ENCODE results near the gene RGS3.

The RGS3 gene

DNA sequence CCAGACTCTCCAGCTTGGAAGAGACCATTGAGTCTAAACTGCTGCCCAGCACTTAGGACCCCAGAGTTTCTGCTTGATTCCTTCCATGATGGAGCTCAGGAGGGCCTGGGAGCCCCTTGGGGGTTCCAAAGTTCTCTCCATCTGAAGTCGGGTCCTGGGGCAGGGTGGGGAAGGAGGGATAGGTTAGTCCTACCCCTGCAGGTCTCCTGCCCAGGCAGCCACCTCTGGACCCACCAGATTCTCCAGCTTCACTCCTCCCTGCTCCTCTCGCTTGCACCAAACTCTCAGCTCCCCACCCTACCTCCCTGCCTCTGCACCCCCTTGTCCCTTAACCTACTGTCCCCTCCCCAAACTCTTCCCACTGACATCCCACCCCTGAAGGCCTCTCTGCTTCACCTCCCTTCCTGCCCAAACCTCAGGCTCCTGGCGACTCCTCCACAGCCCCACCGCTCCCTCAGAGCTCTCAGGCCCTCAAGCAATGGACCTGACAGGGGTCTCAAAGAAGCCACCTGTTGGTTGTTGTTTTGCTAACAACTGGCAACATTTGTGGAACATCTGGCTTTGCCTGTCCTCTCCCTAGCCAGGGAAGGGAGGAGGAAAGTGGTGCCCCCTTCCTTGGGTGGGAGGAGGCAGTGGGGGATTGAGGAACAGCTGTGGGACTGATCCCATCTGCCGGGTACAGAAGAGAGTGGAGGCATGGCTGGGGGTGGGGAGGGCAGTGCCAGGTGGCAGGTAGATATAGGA, 137.5 kb downstream of the RGS3 start:
- no peak for DNase-seq (ENCODE audit: low spot score)

DNA sequence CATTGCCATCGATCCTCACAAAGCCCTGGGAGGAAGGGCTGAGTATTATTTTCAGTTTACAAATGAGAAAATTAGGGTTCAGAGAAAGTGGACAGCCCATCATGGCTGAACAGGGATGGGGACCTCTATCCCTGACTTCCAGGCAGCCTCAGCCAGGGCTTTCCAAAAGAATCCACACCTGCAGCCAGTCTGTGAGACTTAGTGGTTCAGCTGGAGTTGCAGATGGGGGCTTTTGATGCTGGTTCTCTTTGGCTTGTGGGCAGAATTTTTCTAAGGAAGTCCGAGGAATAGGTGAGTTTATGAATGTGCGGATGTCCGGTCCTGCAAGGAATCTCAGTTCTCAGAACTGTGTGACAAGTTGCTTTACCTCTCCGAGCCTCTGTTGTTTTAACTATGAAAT, 138.1 kb downstream of the RGS3 start:
- DNase-seq (ENCODE audit: low spot score): no peak

DNA sequence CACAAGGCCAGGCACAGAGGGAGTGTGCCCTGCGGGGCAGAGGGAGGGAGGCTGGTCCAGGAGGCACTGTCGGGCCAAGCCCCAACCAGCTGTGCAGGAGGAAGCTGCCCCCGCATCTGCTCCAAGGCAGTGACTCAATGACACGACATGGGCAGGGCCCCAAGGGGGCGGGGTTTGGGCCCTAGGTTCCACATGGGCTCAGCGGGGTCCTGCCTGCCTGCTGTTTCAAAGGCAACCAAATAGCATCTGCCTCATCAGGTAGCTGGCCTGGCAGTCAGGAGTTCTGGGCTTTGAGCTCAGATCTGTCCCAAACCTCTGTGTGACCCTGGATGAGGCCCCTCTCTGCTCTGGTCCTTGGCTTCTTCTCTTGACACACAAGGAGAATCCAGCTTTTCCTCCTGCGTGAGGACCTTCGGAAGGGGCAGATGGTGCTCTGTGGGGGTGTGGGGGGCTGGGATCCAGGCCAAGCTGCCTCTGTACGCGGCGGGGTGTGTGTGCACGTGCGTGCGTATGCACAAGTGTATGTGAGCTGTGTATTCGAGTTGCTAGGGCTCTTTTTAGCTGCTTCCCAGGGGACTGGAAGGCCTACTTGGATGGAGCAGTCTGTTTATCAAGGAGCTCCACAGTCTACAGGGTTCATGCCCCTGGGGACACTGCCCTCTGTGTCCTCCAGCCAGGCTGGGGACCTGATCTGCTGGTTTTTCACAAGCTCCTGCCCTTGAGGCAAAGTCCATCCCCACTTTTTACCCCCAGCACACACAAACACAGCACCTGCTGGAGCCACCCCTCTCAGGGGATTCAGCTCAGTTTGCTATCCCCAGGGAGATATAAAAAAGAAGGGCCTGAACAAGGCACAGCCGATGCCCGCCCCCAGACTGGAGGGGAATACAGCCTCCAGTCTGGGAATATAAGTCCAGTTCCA, 138.9 kb downstream of the RGS3 start:
- DNase-seq (ENCODE audit: low spot score): peak; percentile 63

DNA sequence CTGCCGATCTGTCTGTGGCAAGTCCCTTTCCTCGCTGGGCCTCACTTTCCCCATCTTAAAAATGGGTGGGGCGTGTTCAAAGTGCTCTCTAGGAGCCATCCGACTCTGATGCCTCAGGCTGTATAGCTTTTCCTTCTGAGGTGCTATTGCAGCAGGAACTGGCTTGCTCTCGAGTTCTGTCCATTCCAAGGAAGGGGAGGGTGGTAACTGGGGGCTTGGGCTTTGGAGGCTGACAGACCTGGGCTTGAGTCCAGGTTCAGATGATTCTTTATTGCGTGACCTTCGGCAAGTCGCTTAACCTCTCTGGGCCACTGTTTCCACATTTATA, 139.5 kb downstream of the RGS3 start:
- no peak for DNase-seq (ENCODE audit: low spot score)

DNA sequence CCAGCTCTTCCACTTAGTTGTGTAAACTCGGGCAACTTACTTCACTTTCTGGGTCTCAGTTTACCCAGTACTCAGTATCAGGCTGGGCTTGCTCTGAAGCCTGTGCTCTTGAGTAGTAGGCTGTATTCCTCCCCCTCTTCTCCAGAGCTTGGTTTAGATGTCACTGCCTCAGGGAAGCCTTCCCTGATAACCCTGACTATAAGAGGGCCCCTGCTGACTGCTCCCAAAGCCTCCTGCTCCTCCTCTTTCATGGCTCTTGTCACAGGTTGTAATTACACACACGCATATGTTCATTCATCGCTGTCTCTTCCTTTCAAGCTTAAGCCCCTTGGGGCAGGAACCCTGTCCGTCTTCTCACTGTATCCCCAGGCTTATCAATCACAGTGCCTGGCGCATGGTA, 140.2 kb downstream of the RGS3 start:
- no peak for DNase-seq (ENCODE audit: low spot score)

DNA sequence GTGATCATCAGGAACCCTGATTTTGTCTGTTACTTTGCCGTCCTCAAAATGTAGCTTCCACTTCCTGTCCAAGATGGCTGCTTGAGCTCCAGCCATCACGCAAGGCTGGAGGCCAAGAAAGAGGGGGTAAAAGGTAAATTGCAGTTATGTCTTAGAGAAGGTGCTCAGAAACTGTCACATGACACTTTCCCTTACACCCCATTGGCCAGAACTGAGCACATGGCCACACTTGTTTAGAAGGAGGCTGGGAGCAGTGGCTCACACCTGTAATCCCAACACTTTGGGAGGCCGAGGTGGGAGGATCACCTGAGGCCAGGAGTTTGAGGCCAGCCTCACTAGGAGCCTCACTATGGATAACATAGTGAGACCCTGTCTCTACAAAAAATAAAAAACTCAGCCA, 140.9 kb downstream of the RGS3 start:
- DNase-seq (ENCODE audit: low spot score): no peak

DNA sequence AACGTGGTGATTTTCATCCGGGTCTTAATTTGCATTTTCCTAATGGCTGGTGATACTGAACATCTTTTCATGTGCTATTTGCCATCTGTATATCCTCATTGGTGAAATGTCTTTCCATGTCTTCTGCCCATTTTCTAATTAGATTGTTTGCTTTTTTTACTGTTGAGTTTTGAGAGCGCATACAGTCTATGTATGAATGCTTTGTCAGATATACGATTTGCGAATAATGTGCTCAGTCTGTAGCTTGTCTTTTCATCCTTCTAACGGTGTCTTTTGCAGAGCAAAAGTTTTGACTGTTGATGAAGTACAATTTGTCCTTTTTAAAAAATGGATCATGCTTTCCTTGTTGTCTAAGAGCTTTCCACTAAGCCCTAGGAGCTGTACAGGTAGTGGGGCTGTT, 143.0 kb downstream of the RGS3 start:
- DNase-seq (ENCODE audit: low spot score): no peak

DNA sequence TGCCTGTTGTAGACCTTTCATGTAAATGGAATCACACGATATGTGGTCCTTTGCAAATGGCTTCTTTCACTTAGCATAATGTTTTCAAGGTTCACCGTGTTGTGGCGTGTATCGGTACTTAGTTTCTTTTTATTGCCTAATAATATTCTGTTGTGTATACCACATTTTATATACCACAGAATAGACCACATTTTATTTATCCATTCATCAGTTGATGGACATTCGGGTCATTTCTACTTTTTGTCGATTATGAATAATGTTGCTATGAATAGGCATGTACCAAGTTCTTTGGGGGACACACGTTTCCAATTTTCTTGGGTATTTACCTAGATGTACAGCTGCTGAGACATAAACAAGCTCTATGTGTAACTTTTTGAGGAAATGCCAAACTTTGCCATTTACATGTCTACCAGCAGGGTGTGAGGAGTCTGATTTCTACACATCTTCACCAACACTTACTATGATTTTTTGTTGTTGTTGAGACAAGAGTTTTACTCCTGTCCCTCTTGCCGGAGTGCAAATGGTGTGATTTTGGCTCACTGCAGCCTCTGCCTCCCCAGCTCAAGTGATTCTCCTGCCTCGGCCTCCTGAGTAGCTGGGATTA, 144.7 kb downstream of the RGS3 start:
- no peak for DNase-seq (ENCODE audit: low spot score)

DNA sequence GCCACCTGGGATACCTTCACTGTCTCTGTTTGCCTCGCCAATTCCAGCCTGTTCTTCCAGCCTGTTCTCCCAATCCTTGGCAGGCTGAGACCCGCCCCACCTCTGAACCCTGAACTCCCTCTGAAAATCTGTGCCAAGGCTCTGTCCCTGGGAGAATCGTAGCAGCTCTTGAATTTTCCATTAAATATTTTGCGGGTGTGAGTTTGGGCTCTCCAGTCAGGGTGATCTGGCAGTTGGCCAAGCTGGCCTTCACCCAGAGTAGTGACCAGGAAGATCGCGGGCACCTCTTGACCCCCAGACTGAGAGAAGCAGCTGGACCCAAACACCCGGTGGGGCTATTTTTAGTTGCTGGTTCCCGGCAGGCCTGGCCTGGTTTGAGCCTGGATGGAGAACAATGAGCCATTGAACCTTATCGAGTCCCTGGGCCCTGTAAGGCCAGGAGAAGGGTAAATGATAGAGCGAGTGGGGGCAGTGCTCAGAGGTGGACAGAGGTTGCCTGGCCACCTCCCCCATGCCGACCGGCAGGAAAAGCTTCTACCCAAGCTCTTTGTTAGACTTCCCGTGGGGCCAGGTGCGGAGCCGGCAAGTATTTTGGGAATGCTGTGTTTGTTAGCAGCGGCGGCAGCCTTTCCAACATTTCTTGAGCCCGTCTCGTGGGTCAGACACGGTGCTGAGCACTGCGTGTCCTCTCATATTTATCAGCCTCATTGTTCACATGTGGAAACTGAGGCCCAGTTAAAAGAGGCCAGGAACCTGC, 146.2 kb downstream of the RGS3 start:
- peak; percentile 71 for DNase-seq (ENCODE audit: low spot score)

DNA sequence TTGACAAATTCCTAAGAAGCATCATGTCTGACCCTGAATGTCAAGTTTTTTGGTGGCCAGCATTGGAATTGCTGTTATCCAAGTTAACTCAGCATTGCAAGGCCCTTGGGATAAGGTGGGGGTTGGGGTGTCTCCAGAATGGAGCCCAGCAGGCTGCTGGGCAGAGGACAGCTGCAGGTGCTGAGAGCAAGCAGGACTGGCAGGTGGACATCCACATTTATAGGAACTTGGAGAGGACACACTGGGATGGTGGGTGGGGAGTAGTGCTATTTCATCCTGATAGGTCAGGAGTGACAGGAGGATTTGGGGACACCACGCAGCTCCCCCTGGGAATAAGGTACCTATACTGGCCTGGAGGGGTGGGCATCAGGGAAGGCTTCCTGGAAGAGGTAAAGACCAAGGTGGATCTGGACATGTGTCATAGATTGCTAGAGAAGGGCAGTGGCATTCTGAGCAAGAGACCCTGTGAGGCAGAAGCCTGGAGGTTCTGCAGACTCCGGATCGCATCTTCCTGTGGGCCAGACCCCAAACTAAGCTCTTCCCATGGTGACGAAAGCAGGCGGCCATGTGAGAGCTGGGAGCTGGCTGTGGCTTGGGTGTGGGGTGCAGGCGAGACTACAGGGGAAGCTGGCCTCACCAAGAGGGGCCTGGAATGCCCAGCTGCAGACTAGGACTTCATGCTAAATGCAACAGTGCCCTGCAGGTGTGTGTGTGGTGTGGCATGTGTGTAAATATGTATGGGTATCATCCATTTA, 148.1 kb downstream of the RGS3 start:
- no peak for DNase-seq (ENCODE audit: low spot score)

DNA sequence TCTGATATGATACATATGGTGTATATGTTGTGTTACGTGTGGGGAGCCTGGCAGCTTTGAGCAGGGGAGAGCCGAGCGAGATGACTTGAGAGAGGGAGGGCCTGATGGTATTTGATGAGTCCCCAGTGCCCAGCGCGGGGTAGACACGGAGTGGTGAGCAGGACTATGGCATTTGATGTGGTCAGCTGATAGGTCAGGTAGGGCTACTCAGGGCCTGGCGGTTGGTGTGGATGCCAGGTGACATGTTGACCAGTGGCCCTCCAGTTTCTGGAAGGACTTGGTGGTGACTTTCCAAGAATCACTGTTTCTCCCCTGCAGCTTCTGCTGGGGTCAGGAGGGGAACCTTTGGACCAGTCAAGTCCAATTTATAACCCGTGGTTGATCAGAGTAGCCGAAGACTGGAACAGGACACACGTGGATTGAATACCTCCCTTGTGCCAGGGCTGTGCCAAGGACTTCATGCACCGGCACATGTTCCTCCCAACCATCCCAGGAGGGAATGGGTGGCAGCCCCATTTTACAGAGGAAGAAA, 148.8 kb downstream of the RGS3 start:
- DNase-seq (ENCODE audit: low spot score): no peak

DNA sequence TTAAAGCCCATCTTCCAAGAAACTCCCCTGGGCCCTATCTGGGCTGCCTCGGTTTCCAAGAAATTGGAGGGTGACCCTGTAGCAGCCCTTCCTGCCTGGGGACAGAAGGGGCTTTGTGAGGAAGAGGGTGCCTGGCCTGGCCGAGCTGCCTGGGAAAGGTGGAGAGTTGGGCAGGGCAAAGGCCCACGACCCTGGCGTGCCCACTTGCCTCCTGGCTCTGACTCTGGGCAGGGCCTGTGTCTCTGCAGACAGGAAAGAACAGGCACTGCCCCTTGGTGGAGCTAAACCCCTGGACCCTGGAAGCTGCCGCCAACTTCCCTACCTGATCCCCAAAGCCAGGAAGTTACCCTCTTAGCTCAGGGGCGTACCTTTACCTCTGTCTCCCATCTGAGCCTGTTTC, 149.3 kb downstream of the RGS3 start:
- DNase-seq (ENCODE audit: low spot score): no peak

DNA sequence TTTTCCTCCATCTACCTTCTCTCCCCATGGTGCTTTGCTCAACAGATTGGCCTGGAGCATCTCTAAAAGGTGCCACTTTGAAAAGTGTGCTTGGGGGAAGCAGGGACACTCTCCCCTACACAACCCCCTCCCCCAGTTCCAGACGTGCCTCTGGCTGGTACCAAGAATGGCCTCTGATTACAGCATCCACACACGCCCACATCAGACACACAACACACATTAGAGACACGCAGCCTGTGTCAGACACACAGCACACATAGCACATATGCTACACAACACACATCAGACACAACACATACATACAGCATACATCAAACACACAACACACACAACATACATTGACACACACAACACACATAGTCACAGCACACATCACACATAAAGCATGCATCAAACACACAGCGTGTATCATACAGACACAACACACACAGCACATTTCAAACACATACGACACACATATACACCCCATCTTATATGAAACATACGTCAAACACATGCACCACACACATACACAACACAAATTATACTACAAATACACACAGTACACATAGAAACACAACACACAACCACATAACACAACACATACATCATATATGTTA, 150.4 kb downstream of the RGS3 start:
- DNase-seq (ENCODE audit: low spot score): no peak

DNA sequence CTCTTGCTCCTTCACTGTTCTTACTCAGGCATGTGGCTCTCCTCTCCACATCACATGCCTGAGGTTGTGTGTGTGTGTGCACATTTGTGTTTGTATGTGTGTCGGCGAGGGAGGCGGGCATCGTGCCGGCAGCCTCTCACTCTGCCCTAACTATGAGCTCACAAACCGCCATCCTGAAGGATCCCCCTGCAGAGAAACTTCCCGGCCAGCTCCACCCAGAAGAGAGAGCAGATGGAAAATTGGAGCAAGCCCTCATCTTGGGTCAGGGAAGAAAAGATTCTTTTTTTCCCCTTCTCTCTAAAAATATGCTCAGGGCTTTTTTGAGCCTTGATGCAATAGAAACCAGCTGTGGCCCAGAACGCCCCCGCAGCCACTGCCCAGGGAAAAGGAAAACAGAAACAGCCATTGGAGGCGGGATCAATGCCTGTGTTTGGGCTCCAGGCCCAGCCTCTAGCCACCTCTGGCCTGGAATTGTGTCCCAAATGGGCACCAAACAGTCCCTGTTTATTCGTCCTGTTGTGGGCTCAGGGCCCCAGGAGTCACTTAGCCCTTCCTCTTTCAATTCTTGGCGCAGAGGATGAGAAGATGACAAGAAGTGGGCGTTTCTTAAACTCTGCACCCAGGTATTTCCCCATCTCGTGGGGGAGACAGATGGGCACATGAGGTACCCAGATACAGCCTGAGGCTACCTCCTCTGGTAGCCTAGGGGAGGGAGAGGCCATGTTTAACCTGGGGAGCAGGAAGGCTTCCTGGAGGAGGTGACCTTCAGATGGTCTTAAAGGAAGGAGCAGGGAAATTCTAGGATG, 151.5 kb downstream of the RGS3 start:
- no peak for DNase-seq (ENCODE audit: low spot score)

DNA sequence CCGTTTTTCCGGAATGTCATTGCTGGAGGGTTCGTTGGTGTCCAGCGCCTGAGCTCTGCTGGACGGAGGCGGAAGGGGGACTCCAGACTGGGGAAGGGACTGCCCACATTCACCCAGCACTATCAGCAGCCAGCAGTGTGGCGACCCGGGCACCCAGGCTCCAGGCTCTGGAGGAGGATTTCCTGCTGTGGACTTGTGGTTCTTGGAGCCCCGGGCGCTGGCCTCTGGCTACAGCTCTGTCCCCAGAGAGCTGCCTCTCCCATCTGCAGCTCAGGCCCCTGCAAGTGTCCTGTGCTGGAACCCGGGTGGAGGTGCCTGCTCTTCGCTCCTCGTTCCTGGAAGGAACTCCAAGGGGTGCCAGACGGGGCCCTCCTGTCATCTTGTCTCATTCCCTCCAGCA, 152.6 kb downstream of the RGS3 start:
- no peak for DNase-seq (ENCODE audit: low spot score)

DNA sequence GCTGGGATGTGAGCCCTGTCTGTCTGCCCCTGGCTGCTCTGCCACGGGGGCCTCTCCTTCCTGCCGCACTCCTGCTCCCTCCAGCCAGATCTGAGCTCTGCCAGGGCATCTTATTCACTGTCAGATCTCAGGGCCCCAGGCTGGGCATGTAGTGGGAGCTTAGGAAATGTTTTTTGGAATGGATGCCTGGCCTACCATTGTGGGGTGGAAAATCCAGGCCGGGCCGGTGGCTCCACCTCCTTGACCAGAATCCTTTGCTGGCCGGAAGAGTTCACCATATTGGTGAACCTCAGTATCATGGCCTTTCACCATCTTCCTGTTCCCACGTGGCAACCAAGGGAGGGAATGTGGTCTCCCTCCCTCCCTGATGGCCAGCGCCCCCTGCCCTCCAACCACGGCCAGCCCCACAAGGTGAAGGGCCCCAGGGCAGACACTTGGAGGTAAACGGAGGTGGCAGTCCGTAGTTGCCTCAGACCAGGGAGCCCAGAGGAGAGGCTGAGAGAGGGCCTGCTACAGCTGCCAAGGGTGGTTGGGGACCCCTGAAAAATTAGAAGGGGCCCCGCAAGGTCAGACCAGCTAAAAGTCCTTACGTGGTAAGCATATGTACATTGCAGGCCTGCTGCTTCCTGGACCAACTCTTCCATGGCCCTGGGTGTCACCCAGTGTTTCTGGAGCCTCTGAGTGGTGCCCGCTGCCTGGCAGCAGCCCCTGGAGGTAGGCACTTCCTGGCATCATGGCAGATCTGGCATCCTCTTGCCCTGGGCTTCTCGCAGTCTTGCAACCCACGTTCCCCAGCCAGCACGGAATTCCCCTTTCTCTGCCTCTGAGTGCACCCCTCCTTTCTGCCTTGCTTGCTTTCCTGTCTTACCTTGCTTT, 153.3 kb downstream of the RGS3 start:
- DNase-seq (ENCODE audit: low spot score): no peak

DNA sequence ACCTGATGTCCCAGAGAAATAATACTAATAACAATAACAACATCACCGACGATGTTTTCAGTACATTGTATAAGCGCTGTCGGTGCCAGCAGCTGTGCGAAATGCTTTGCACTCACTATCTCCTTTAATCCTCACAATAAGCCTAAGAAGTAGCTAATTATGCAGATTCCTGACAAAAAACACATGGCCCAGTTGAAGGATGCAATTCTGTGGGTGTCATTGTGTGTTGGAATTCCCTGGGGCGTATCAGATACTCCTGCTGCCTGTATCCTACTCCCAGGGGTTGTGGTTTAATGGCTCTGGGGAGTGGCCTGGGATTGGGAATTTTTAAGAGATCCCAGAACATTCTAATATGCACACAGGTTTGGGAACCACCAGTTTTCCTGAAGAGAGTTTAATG, 154.0 kb downstream of the RGS3 start:
- no peak for DNase-seq (ENCODE audit: low spot score)

DNA sequence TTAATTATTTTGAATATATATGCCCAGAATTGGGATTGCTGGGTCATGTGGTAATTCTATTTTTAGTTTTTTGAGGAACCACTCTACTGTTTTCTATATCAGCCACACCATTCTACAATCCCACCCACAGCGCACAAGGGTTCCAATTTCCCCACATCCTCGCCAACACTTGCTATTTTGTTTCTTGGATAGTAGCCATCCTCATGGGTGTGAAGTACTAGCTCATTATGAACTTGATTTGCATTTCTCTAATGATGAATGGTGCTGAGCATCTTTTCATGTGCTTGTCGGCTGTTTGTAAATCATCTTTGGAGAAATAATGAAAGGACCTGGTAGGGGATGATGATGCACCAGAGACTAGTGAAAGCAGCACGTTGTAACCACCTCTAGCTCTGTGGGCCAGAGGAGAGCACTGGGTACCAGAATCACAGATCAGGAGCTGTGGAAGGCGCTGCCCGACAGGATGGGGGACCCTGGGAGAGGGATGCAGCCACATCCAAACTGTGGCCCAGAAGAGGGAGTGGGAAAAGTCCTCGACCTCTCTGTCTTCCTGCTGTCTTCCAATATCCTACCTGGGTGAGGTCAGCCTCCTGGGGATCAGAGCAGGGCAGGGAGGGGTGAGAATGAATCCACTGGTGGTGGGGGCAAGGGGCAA, 155.4 kb downstream of the RGS3 start:
- DNase-seq (ENCODE audit: low spot score): no peak
